HepG2 (cell line): ENCODE results near the gene MVP. TPM values are rescaled to one million over a fixed set of nuclear protein-coding genes. Genes with fewer than 3 reads are reported as not detected.
A peak's percentile ranks its signal among the peaks of the same experiment; 100 is the strongest.

Experiments used
- AHDC1 ChIP-seq: sonication (generic); formaldehyde crosslinking; IDR thresholded peaks from 2 replicates; pipeline ENCODE4 v1.5.1; 2020; ENCODE audit warnings: mild to moderate bottlenecking, missing genetic modification reagents, borderline replicate concordance
- BCLAF1 ChIP-seq: fragments of 450-650 bp; IDR thresholded peaks from 2 replicates; pipeline ENCODE4 v1.6.1; 2017; ENCODE audit warnings: mild to moderate bottlenecking
- FOXM1 ChIP-seq: sonication (generic); formaldehyde crosslinking; IDR thresholded peaks from 2 replicates; pipeline ENCODE4 v1.5.0; 2020; ENCODE audit warnings: missing genetic modification reagents
- HOXA7 ChIP-seq: sonication (generic); formaldehyde crosslinking; IDR thresholded peaks from 2 replicates; pipeline ENCODE4 v1.8.1; 2022; ENCODE audit warnings: mild to moderate bottlenecking, missing genetic modification reagents, moderate library complexity
- JUND ChIP-seq: sonication (generic); formaldehyde crosslinking; IDR thresholded peaks from 2 replicates; pipeline ENCODE4 v1.8.0; 2022; ENCODE audit warnings: mild to moderate bottlenecking, missing genetic modification reagents
- KDM1A ChIP-seq: IDR thresholded peaks from 2 replicates; pipeline ENCODE4 v1.6.1; 2016; ENCODE audit warnings: missing compliant biosample characterization
- NONO ChIP-seq, 2 experiments: fragments of 450-650 bp in 1 of 2; sonication (generic) in 1 of 2; formaldehyde crosslinking in 1 of 2; IDR thresholded peaks in 1 of 2; conservative IDR thresholded peaks in 1 of 2; 2 replicates each; pipeline versions ENCODE4 v1.6.1 to v1.8.0; 2017 to 2022; ENCODE audit warnings: mild to moderate bottlenecking in 1 of 2, missing genetic modification reagents in 1 of 2, moderate library complexity in 1 of 2
- POLR2G ChIP-seq: fragments of 200-400 bp; formaldehyde crosslinking; IDR thresholded peaks from 2 replicates; pipeline ENCODE4 v1.6.1; 2018; ENCODE audit warnings: mild to moderate bottlenecking, low read depth, low read length, moderate library complexity
- RARA ChIP-seq: IDR thresholded peaks from 2 replicates; pipeline ENCODE4 v1.6.1; 2016; ENCODE audit warnings: missing genetic modification reagents, missing compliant biosample characterization
- RFX1 ChIP-seq: fragments of 450-650 bp; IDR thresholded peaks from 2 replicates; pipeline ENCODE4 v1.6.1; 2017
- SSRP1 ChIP-seq: IDR thresholded peaks from 2 replicates; pipeline ENCODE4 v1.6.1; 2016; ENCODE audit warnings: control low read depth
- ZKSCAN8 ChIP-seq: IDR thresholded peaks from 2 replicates; pipeline ENCODE4 v1.6.1; 2016; ENCODE audit warnings: borderline replicate concordance, missing genetic modification reagents, missing compliant biosample characterization
- ZNF317 ChIP-seq: sonication (generic); formaldehyde crosslinking; IDR thresholded peaks from 2 replicates; pipeline ENCODE4 v1.5.0; 2020; ENCODE audit warnings: mild to moderate bottlenecking, missing genetic modification reagents
- ZNF549 ChIP-seq: sonication (generic); formaldehyde crosslinking; IDR thresholded peaks from 2 replicates; pipeline ENCODE4 v1.5.0; 2020; ENCODE audit warnings: missing genetic modification reagents
- ZNF761 ChIP-seq: sonication (generic); formaldehyde crosslinking; conservative IDR thresholded peaks from 2 replicates; pipeline ENCODE4 v1.4.0; 2020; ENCODE audit warnings: mild to moderate bottlenecking, missing genetic modification reagents
- ZNF790 ChIP-seq: sonication (generic); formaldehyde crosslinking; IDR thresholded peaks from 2 replicates; pipeline ENCODE4 v1.8.0; 2022; ENCODE audit warnings: missing genetic modification reagents, mild to moderate bottlenecking, borderline replicate concordance
- polyA plus RNA-seq, 8 experiments: library from polyadenylated mRNA; depleted of rRNA in 3 of 8; stranded (reverse) in 7 of 8; unstranded in 1 of 8; fragments of >200 nt; fragmentation: Illumina TruSeq in 4 of 8; extraction: Trizol in 4 of 8; gene quantifications; 2 replicates each; pipeline versions ENCODE4 v1.2.1 to v1.2.3, GENCODE V29; 2011 to 2016; ENCODE audit warnings: low read depth in 4 of 8, missing spikeins in 1 of 8, mixed read lengths in 1 of 8; ENCODE audit not compliant: insufficient read depth in 1 of 8
- total RNA-seq, 5 experiments: library from RNA; depleted of rRNA; stranded (reverse); fragments of >200 nt; fragmentation: Illumina TruSeq; extraction: Trizol; gene quantifications; 2 replicates each; pipeline ENCODE4 v1.2.3, GENCODE V29; 2016; ENCODE audit warnings: low read depth in 1 of 5

Gene MVP
- total and polyA plus RNA-seq, 2 of the 13 experiments (the other 11 are each of a cell fraction or from before 2014, with no cell fraction given) = 22.9 to 43.5 TPM

- no peak for TF ChIP-seq KDM1A
- TF ChIP-seq BCLAF1 = no peak
- TF ChIP-seq RARA (CRISPR knock-in tag) = no peak
- TF ChIP-seq JUND (CRISPR knock-in tag) = no peak
- 0 out of 2 replicates have a peak, but pooled peaks have one; percentile 36 for TF ChIP-seq AHDC1
- no peak for TF ChIP-seq RFX1
- no peak for TF ChIP-seq NONO (IDR thresholded peaks at IDR 0.05)
- TF ChIP-seq NONO (CRISPR knock-in tag; conservative IDR thresholded peaks at IDR 0.05) = peak; percentile 89
- TF ChIP-seq HOXA7 = no peak
- no peak for TF ChIP-seq FOXM1 (CRISPR knock-in tag)
- TF ChIP-seq ZNF761 (CRISPR knock-in tag) = no peak
- no peak for TF ChIP-seq ZNF790 (CRISPR knock-in tag)
- 0 out of 2 replicates have a peak, but pooled peaks have one; percentile 54 for TF ChIP-seq ZKSCAN8 (CRISPR knock-in tag)
- peak; percentile 25; the same call in 1 of the 2 replicates for TF ChIP-seq ZNF317
- TF ChIP-seq ZNF549 (CRISPR knock-in tag) = no peak
- peak; percentile 74; the same call in 1 of the 2 replicates for TF ChIP-seq SSRP1
- peak; percentile 92 for TF ChIP-seq POLR2G
These were observed 8.9 kb upstream of the MVP start (continued) for GRCh38 chr16:29811170-29811895.
